Measurements from ENCODE around the gene BEX5.
"Not testable (repeated sequence)": the region's sequence is repeated elsewhere in the genome, so short reads cannot be mapped to it uniquely, and the experiment has no call there.

- TF ChIP-seq CTCF, EP300 (IDR thresholded peaks at IDR 0.05): not testable (repeated sequence)
Observed at GRCh38 chrX:102142274-102142673, 13.5 kb downstream of the BEX5 start, which contains the start of gene TCEAL6.
